Activated T-cell treated with anti-CD3 and anti-CD28 coated beads, Interleukin-2, amount 50 U/mL, for 72 hours (primary cell): Measurements from ENCODE around the gene GRIN2B. TPM values are rescaled to one million over a fixed set of nuclear protein-coding genes. Genes with fewer than 3 reads are reported as not detected.

ENCODE experiments used
- ATAC-seq, 2 donors: fragments of 150-1000 bp; cut with Tn5 transposase; replicated peaks in 1 of 2; 2 replicates each; pipeline ENCODE4 v1.10.0; 2021; ENCODE audit warnings: moderate library complexity in 2 of 2, mild to moderate bottlenecking in 1 of 2
- DNase-seq, 2 donors: peaks; one replicate each; pipeline ENCODE4 v3.0.0; 2021 to 2022; ENCODE audit warnings: mixed read lengths in 1 of 2
- H3K27ac Mint-ChIP-seq: one replicate; pipeline ENCODE4 v1.8.0; 2022; ENCODE audit warnings: mild to moderate bottlenecking, moderate library complexity, mixed read lengths
- H3K27me3 Mint-ChIP-seq: one replicate; pipeline ENCODE4 v1.8.0; 2022; ENCODE audit warnings: low read depth, mixed read lengths
- H3K36me3 Mint-ChIP-seq, 2 donors: one replicate each; pipeline ENCODE4 v1.8.0; 2022; ENCODE audit warnings: mixed read lengths in 2 of 2, mild to moderate bottlenecking in 1 of 2; ENCODE audit not compliant: insufficient read depth in 2 of 2
- H3K4me1 Mint-ChIP-seq: one replicate; pipeline ENCODE4 v1.8.0; 2022; ENCODE audit warnings: low read depth, mixed read lengths
- H3K4me3 Mint-ChIP-seq, 2 donors: one replicate each; pipeline ENCODE4 v1.8.0; 2022; ENCODE audit warnings: mild to moderate bottlenecking in 2 of 2, mixed read lengths in 2 of 2, moderate library complexity in 2 of 2
- H3K9me3 Mint-ChIP-seq, 2 donors: one replicate each; pipeline ENCODE4 v1.8.0; 2022; ENCODE audit warnings: mixed read lengths in 2 of 2
- total RNA-seq, 2 donors: library from RNA; stranded (reverse); gene quantifications; one replicate each; pipeline ENCODE4 v1.2.3, GENCODE V29; 2022

The GRIN2B gene
- total RNA-seq: not detected

GRCh38 chr12:13981296-13981962 lies at the start of gene GRIN2B:
TSS of gene GRIN2B (minus strand) at chr12:13981602. CDS start at chr12:13866208, 115,394 bp downstream.
- no peak within 1 kb of the TSS for H3K27ac Mint-ChIP-seq
- peak within 1 kb of the TSS; percentile 62 to 67 for H3K4me3 Mint-ChIP-seq
- H3K4me1 Mint-ChIP-seq: peaks cover 6% of the 10 kb centered on the region
- no peaks in the 10 kb centered on the region for H3K9me3 Mint-ChIP-seq
- ATAC-seq (peak in 1 of 2 donors; percentile 15), DNase-seq (no peak)
- H3K36me3 Mint-ChIP-seq: peaks cover 2 to 10% of the 10 kb centered on the region in 2 donors
- peaks cover 72% of the 10 kb centered on the region for H3K27me3 Mint-ChIP-seq

DNA sequence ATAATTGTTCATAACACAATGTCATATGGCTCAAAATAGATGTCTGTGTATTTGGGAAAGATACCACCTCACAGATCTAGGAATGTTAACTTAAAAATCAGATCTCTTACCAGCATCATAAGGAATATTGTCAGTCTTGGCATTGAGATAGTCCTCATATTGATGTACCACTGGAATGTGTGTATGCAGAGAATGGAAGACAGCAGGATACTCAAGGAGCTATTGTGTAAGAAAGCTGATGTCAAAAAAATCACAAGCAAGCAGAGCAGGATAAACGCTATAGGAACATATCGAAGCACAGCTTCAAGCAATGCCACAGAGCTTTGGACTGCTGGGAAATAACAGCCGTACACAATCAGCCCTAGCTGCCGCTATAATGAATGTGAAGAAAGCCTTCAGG lies 45.1 kb upstream of the GRIN2B start:
- no peaks in the 10 kb centered on the region for H3K9me3 Mint-ChIP-seq
- H3K27ac Mint-ChIP-seq: no peak overlapping the region
- H3K4me3 Mint-ChIP-seq: no peak overlapping the region
- no peaks in the 10 kb centered on the region for H3K36me3 Mint-ChIP-seq
- no peaks in the 10 kb centered on the region for H3K4me1 Mint-ChIP-seq
- DNase-seq (no peak), ATAC-seq (no peak)
- H3K27me3 Mint-ChIP-seq: no peaks in the 10 kb centered on the region

DNA sequence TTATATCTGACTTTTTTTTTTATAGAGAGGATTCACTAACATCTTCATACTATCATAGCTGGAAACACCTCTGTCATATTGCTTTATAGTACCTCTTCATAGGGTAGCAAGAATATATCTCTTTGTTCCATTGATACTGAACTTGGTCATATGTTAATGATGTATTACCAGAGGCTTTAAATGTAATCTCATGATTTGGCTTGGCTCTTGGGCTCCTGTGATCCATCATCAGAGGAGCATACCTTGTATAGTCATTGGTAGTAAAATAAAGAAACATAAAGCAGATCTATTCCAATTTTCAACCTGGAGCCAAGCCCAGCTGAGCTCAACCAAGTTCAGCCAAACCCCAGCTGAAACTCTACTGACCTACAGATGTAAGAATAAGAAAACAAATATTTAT lies 43.2 kb upstream of the GRIN2B start:
- DNase-seq (no peak), ATAC-seq (no peak)
- Mint-ChIP-seq H3K4me1 (no peaks in the 10 kb centered on the region), H3K27me3 (no peaks in the 10 kb centered on the region), H3K9me3 (no peaks in the 10 kb centered on the region), H3K36me3 (no peaks in the 10 kb centered on the region), H3K4me3 (no peak overlapping the region), H3K27ac (no peak overlapping the region)

- Mint-ChIP-seq H3K4me1 (no peaks in the 10 kb centered on the region), H3K27me3 (no peaks in the 10 kb centered on the region), H3K9me3 (no peaks in the 10 kb centered on the region), H3K36me3 (no peaks in the 10 kb centered on the region), H3K27ac (no peak overlapping the region), H3K4me3 (no peak overlapping the region)
- ATAC-seq: no peak
- DNase-seq: no peak
Measured at GRCh38 chr12:14018080-14018479, 36.7 kb upstream of the GRIN2B start.

GRCh38 chr12:14010989-14011388 lies 29.6 kb upstream of the GRIN2B start:
- H3K27ac Mint-ChIP-seq: no peak overlapping the region
- H3K27me3 Mint-ChIP-seq: no peaks in the 10 kb centered on the region
- no peak for DNase-seq
- no peak for ATAC-seq
- no peak overlapping the region for H3K4me3 Mint-ChIP-seq
- no peaks in the 10 kb centered on the region for H3K36me3 Mint-ChIP-seq
- peaks cover 2% of the 10 kb centered on the region in 2 donors for H3K9me3 Mint-ChIP-seq
- H3K4me1 Mint-ChIP-seq: no peaks in the 10 kb centered on the region

DNA sequence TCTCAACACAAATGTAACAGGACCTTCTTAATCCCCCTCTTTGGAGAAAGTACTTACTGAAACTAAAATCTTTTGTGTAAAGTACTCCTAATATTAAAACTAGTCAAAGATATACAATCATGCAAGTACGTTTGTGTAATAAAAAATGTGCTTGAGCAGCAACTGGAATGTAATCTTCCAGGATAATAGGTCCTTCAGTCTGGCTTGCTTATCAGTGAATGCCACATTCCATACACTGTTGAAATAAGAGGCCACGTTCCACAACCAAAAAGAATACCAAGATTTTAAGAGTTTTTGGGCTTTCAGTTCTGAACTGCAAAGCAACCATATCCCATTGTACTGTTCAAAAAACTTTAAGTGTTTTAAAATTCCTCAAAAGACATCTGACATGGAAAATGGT lies 26.2 kb upstream of the GRIN2B start:
- no peak overlapping the region for H3K27ac Mint-ChIP-seq
- peaks cover 4 to 7% of the 10 kb centered on the region in 2 donors for H3K9me3 Mint-ChIP-seq
- ATAC-seq (no peak), DNase-seq (no peak)
- H3K27me3 Mint-ChIP-seq: no peaks in the 10 kb centered on the region
- no peaks in the 10 kb centered on the region for H3K4me1 Mint-ChIP-seq
- H3K4me3 Mint-ChIP-seq: no peak overlapping the region
- no peaks in the 10 kb centered on the region for H3K36me3 Mint-ChIP-seq

DNA sequence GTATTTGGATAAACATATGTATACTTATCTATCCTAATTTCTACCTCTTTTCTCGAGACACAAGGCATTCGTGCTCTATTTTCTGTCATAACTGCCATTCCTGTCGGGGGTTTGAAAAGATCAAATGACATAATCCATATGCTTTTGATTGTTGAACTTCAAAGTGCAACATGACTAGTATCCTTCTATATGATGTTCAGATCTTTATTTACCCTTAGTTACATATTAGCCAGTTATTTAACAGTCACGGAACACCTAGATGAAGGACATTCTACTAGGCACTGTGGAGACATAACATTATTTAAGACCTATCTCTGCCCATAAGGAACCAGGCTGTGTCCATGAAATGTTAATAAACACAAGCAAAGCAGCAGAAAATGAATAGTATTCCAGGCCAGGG lies 11.2 kb upstream of the GRIN2B start:
- Mint-ChIP-seq H3K9me3 (peaks cover 0 to 1% of the 10 kb centered on the region in 2 donors), H3K4me1 (no peaks in the 10 kb centered on the region), H3K27ac (no peak overlapping the region)

GRCh38 chr12:13992106-13992505 lies 10.7 kb upstream of the GRIN2B start:
- H3K4me3 Mint-ChIP-seq: no peak overlapping the region
- no peak overlapping the region for H3K27ac Mint-ChIP-seq
- ATAC-seq (no peak), DNase-seq (no peak)
- H3K27me3 Mint-ChIP-seq: no peaks in the 10 kb centered on the region
- no peaks in the 10 kb centered on the region for H3K36me3 Mint-ChIP-seq
- H3K9me3 Mint-ChIP-seq: peaks cover 0 to 1% of the 10 kb centered on the region in 2 donors
- H3K4me1 Mint-ChIP-seq: no peaks in the 10 kb centered on the region

More for the DNA sequence above, 11.2 kb upstream of the GRIN2B start:
- Mint-ChIP-seq H3K27me3 (no peaks in the 10 kb centered on the region), H3K36me3 (no peaks in the 10 kb centered on the region), H3K4me3 (no peak overlapping the region)
- ATAC-seq (no peak), DNase-seq (no peak)

DNA sequence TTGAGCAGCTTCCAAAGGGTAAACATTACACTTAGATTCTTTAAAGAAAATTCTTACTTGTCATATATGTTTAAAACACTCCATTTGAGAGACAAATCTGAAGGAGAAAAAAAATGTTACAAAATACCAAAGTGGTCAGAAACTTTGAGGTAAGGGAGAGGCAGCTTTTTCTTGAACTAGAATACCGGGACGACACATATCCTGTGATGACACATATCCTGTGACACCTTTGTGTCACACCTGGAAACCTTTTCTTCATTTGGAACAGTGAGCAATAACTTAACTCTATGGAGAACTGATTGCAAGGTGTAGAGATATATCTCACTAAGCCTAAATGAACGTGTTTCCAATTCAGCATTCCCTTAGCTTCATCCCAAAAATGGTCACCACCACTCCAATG lies 4.6 kb upstream of the GRIN2B start:
- no peak overlapping the region for H3K27ac Mint-ChIP-seq
- peaks cover 2 to 5% of the 10 kb centered on the region in 2 donors for H3K36me3 Mint-ChIP-seq
- no peak overlapping the region for H3K4me3 Mint-ChIP-seq
- DNase-seq: no peak
- peaks cover 32% of the 10 kb centered on the region for H3K27me3 Mint-ChIP-seq
- no peak for ATAC-seq
- H3K4me1 Mint-ChIP-seq: peaks cover 4% of the 10 kb centered on the region
- H3K9me3 Mint-ChIP-seq: no peaks in the 10 kb centered on the region

- DNase-seq (peak; percentile 12 to 33), ATAC-seq (peak in 1 of 2 donors; percentile 22)
- Mint-ChIP-seq H3K27me3 (peaks cover 68% of the 10 kb centered on the region), H3K4me1 (peaks cover 6% of the 10 kb centered on the region), H3K4me3 (no peak overlapping the region), H3K9me3 (no peaks in the 10 kb centered on the region), H3K27ac (no peak overlapping the region), H3K36me3 (peaks cover 2 to 10% of the 10 kb centered on the region in 2 donors)
Measured at GRCh38 chr12:13981990-13982389, 588 bp upstream of the GRIN2B start.

- Mint-ChIP-seq H3K27me3 (peaks cover 72% of the 10 kb centered on the region), H3K4me1 (peaks cover 6% of the 10 kb centered on the region), H3K27ac (no peak overlapping the region), H3K9me3 (no peaks in the 10 kb centered on the region), H3K36me3 (peaks cover 2 to 10% of the 10 kb centered on the region in 2 donors), H3K4me3 (peak overlapping the region; percentile 62 to 68)
- ATAC-seq: peak in 1 of 2 donors; percentile 32
- DNase-seq: no peak
Measured at GRCh38 chr12:13980538-13981295, 685 bp downstream of the GRIN2B start.

DNA sequence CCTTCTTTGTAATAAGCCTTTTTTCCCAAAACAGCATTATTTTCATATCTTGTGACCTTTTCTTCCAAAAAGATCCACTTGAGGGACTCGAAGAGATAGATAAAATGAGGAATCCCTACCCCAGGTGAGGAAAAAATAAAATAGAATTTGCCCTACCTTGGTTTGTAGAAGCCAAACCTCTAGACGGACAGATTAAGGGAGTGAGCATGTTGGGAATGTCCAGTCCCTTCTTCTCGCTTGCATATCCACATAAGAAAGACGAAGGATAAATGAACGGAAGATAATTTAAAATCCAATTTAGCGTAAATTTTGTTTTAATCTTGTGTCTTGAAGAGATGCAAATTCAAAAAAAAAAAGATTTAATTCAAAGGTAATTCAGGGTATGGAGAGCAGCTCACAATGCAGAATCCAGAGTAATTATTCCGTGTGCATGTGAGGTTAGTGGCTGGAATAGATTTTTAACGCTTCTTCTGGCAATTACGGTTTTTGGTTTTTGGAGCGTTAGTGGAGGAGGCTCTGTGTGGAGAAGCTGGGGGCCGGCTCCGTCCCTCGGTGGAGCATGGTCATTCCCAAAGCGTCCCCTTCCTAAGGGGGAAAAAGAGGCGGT lies 1.5 kb downstream of the GRIN2B start:
- no peak for DNase-seq
- Mint-ChIP-seq H3K4me3 (peak overlapping the region; percentile 48 to 68), H3K36me3 (peaks cover 2 to 10% of the 10 kb centered on the region in 2 donors), H3K4me1 (peaks cover 6% of the 10 kb centered on the region), H3K9me3 (no peaks in the 10 kb centered on the region), H3K27ac (no peak overlapping the region), H3K27me3 (peaks cover 74% of the 10 kb centered on the region)
- no peak for ATAC-seq

- Mint-ChIP-seq H3K4me1 (peaks cover 6% of the 10 kb centered on the region), H3K36me3 (peaks cover 2 to 10% of the 10 kb centered on the region in 2 donors), H3K9me3 (no peaks in the 10 kb centered on the region), H3K4me3 (no peak overlapping the region), H3K27me3 (peaks cover 72% of the 10 kb centered on the region), H3K27ac (no peak overlapping the region)
- ATAC-seq: no peak
- no peak for DNase-seq
Measured at GRCh38 chr12:13978876-13979275, 2.5 kb downstream of the GRIN2B start.
